GM21786 (cell line): Measurements from ENCODE around the gene VAX1.
"Not testable (repeated sequence)": the region's sequence is repeated elsewhere in the genome, so short reads cannot be mapped to it uniquely, and the experiment has no call there.

Experiments
- ATAC-seq: cut with Tn5 transposase; IDR thresholded peaks from one replicate; pipeline ENCODE4 v1.9.1; 2021; ENCODE audit not compliant: unreplicated experiment

VAX1 gene

GRCh38 chr10:117137911-117138642, at the start of gene VAX1:
Gene VAX1 (minus strand): TSS chr10:117138270. CDS start chr10:117138056, 214 bp downstream.
- ATAC-seq: no peak

- no peak for ATAC-seq
These were observed 49.0 kb upstream of the VAX1 start for GRCh38 chr10:117186832-117187615.

- ATAC-seq: not testable (repeated sequence)
These were observed 47.7 kb upstream of the VAX1 start for GRCh38 chr10:117185817-117186216.

- ATAC-seq: no peak
These were observed 46.8 kb upstream of the VAX1 start for GRCh38 chr10:117184821-117185220.

GRCh38 chr10:117184296-117184695, 46.2 kb upstream of the VAX1 start:
- ATAC-seq: no peak

- ATAC-seq: no peak
These were observed 40.1 kb upstream of the VAX1 start for GRCh38 chr10:117178190-117178589.

GRCh38 chr10:117175901-117176534, 37.9 kb upstream of the VAX1 start:
- ATAC-seq: peak; percentile 52

- ATAC-seq: peak; percentile 31
These were observed 37.3 kb upstream of the VAX1 start for GRCh38 chr10:117175215-117175900.

- ATAC-seq: peak; percentile 85
These were observed 36.6 kb upstream of the VAX1 start for GRCh38 chr10:117174439-117175214.

GRCh38 chr10:117170244-117170643, 32.2 kb upstream of the VAX1 start:
- no peak for ATAC-seq

- ATAC-seq: no peak
These were observed 31.4 kb upstream of the VAX1 start for GRCh38 chr10:117169480-117169879.

- ATAC-seq: no peak
These were observed 30.7 kb upstream of the VAX1 start for GRCh38 chr10:117168729-117169128.

GRCh38 chr10:117167789-117168674, 30.0 kb upstream of the VAX1 start:
- ATAC-seq: peak; percentile 74

- no peak for ATAC-seq
These were observed 29.3 kb upstream of the VAX1 start for GRCh38 chr10:117167346-117167788.

- ATAC-seq: no peak
These were observed 28.6 kb upstream of the VAX1 start for GRCh38 chr10:117166418-117167345.

- no peak for ATAC-seq
These were observed 27.7 kb upstream of the VAX1 start for GRCh38 chr10:117165538-117166417.
